ENCODE data around the gene GGCT. TPM values are rescaled to one million over a fixed set of nuclear protein-coding genes. Genes with fewer than 3 reads are reported as not detected.

Gene GGCT
- total and polyA plus RNA-seq, 2 of the 8 experiments (the other 6 are each of a cell fraction or from before 2014, with no cell fraction given): 50.0 to 129 TPM

- TF ChIP-seq NANOG (IDR thresholded peaks at IDR 0.05; ENCODE audit: insufficient read depth, low read depth, low read length, poor library complexity, severe bottlenecking) (no peak), SIX5 (IDR thresholded peaks at IDR 0.05; ENCODE audit: low read depth, low read length) (no peak), RAD21 (IDR thresholded peaks at IDR 0.05 in 1 of 2, conservative IDR thresholded peaks at IDR 0.05 in 1 of 2; ENCODE audit: low read depth in 2 of 2, low read length in 2 of 2) (no peak), RFX5 (IDR thresholded peaks at IDR 0.05; ENCODE audit: borderline replicate concordance, low read depth, low read length) (no peak)
These were observed 9.1 kb upstream of the GGCT start (continued) for GRCh38 chr7:30513762-30514161.

Measured in H1 (cell line).